ENCODE measurements around the gene SPOPL. TPM values are rescaled to one million over a fixed set of nuclear protein-coding genes. Genes with fewer than 3 reads are reported as not detected.

Gene SPOPL
- total RNA-seq, 1 experiment from 2014 or later: 13.6 TPM

DNA sequence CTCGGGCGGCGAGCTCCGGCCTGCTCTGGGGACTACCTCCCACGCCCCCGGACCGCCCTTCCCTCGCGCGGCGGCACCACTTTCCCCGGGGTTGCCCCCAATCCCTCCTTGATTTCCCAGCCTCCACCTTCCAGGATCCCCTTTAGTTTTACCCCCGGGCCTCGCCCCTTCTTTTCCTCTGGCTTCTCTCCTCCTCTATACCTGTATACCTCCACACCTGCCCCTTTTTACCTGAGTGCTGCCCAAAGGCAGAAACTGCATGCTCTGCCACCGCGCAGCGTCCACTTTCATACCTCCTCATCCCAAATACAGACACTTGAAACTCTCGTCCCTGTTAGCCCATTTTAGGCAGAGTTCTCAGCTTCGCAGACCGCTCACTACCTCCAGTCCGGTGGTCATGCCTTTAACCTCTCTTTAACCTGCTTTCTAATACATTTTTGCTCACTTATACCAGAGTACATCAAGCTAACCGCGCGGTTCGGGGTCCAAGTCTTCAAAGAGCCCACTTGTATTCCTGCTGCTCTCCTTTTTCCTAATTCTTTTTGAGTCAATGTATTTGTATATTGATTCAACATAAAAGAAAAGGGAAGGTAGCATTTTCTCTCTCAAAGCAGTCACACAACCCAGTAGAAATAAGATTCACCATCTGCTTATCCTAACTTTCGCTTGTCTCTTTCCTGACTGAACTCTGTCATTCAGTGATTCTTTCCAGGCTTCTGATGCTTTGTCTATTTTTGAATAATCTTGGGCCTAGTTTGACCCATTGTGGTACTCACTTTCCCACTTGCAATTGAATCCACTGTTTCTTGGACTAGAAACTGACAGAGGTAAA lies 901 bp downstream of the SPOPL start:
- peak overlapping the region; percentile 96 for H3K18ac ChIP-seq (ENCODE audit: insufficient read length, low read depth, low read length)
- no peak overlapping the region for H3K23ac ChIP-seq (ENCODE audit: insufficient read length, low read depth, low read length)
- H3K9me3 ChIP-seq (ENCODE audit: control insufficient read depth, low read depth, low read length): no peaks in the 10 kb centered on the region
- H4K20me1 ChIP-seq (ENCODE audit: control insufficient read depth, insufficient read depth, insufficient read length): no peaks in the 10 kb centered on the region
- H3K14ac ChIP-seq (ENCODE audit: insufficient read depth, low read length): peak overlapping the region; percentile 98; the same call in 1 of the 2 replicates
- H2BK12ac ChIP-seq (ENCODE audit: insufficient read length, low read depth, low read length): no peak overlapping the region
- H2BK5ac ChIP-seq (ENCODE audit: insufficient read length, low read length): no peak overlapping the region
- H3K27ac ChIP-seq (ENCODE audit: insufficient read length, low read depth, low read length): no peak overlapping the region
- no peaks in the 10 kb centered on the region for H3K4me1 ChIP-seq (ENCODE audit: insufficient read depth, low read length)
- peaks cover 2% of the 10 kb centered on the region for H3K79me1 ChIP-seq (ENCODE audit: insufficient read depth, low read depth, low read length, poor library complexity, severe bottlenecking)
- TF ChIP-seq, protein P1, sequence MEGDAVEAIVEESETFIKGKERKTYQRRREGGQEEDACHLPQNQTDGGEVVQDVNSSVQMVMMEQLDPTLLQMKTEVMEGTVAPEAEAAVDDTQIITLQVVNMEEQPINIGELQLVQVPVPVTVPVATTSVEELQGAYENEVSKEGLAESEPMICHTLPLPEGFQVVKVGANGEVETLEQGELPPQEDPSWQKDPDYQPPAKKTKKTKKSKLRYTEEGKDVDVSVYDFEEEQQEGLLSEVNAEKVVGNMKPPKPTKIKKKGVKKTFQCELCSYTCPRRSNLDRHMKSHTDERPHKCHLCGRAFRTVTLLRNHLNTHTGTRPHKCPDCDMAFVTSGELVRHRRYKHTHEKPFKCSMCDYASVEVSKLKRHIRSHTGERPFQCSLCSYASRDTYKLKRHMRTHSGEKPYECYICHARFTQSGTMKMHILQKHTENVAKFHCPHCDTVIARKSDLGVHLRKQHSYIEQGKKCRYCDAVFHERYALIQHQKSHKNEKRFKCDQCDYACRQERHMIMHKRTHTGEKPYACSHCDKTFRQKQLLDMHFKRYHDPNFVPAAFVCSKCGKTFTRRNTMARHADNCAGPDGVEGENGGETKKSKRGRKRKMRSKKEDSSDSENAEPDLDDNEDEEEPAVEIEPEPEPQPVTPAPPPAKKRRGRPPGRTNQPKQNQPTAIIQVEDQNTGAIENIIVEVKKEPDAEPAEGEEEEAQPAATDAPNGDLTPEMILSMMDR (conservative IDR thresholded peaks at IDR 0.05): no peak
- no peaks in the 10 kb centered on the region for H3K27me3 ChIP-seq (ENCODE audit: insufficient read depth, low read length)
- H2BK120ac ChIP-seq (ENCODE audit: low read depth, low read length, poor library complexity, severe bottlenecking): peak overlapping the region; percentile 69
- Mint-ChIP-seq H3K4me3 (peak overlapping the region; percentile 98 to 99), H3K36me3 (ENCODE audit: insufficient read depth in 1 of 3, low read depth in 3 of 3) (peaks cover 0 to 3% (median 0%) of the 10 kb centered on the region in 3 experiments; a peak in 2 of 7 replicates), H3K9me3 (no peaks in the 10 kb centered on the region), H3K4me1 (peaks cover 35 to 43% of the 10 kb centered on the region in 2 experiments), H3K27ac (peak overlapping the region; percentile 94 to 98 (median 97)), H3K27me3 (ENCODE audit: low read depth) (no peaks in the 10 kb centered on the region; the same call in 1 of the 2 replicates)
- H2BK15ac ChIP-seq (ENCODE audit: low read depth, low read length): no peak overlapping the region
- DNase-seq: no peak
- H4K91ac ChIP-seq (ENCODE audit: insufficient read length, low read depth, low read length): no peak overlapping the region
- H3K4me2 ChIP-seq (ENCODE audit: insufficient read depth, insufficient read length, low read length): peak overlapping the region; percentile 79
- H3T11ph ChIP-seq (ENCODE audit: low read length): no peak overlapping the region
- H2AFZ ChIP-seq (ENCODE audit: low read length): no peak overlapping the region
- no peak overlapping the region for H2BK20ac ChIP-seq (ENCODE audit: low read depth, low read length, poor library complexity, severe bottlenecking)
- H2AK5ac ChIP-seq (ENCODE audit: insufficient read length, low read length): no peak overlapping the region
- H3K4ac ChIP-seq (ENCODE audit: low read depth, low read length): no peak overlapping the region
- WGBS (ENCODE audit: extremely low coverage, insufficient read length, low lambda C conversion rate): no CpG with 5 or more reads among the region's 26 CpGs
- no peak overlapping the region for H4K8ac ChIP-seq (replicated peaks; ENCODE audit: insufficient read length, low read depth, low read length)
- no peak overlapping the region for H4K5ac ChIP-seq (ENCODE audit: insufficient read length, low read depth, low read length)
- H3K23me2 ChIP-seq (ENCODE audit: insufficient read length, low read depth, low read length, poor library complexity, severe bottlenecking): peaks cover 8% of the 10 kb centered on the region
- peak overlapping the region; percentile 91 for H3K9ac ChIP-seq (ENCODE audit: extremely low read depth, insufficient read length, low read length)
- peaks cover 9% of the 10 kb centered on the region; the same call in 1 of the 2 replicates for H3K79me2 ChIP-seq (ENCODE audit: insufficient read depth, low read length)
- no peak overlapping the region for H3K56ac ChIP-seq (ENCODE audit: insufficient read length, low read depth, low read length)
